ENCODE results near the gene ARF6. TPM values are rescaled to one million over a fixed set of nuclear protein-coding genes. Genes with fewer than 3 reads are reported as not detected.
A peak's percentile ranks its signal among the peaks of the same experiment; 100 is the strongest.

ARF6 gene
- total and polyA plus RNA-seq, 10 of the 15 experiments (the other 5 are each of a cell fraction or from before 2014, with no cell fraction given) = 46.8 to 128 (median 71.9) TPM

GRCh38 chr14:49879646-49880204 lies 13.2 kb upstream of the ARF6 start (continued):
- TF ChIP-seq E4F1 (IDR thresholded peaks at IDR 0.05; ENCODE audit: borderline replicate concordance, partially characterized antibody) = no peak
- no peak for TF ChIP-seq POU2F2 (IDR thresholded peaks at IDR 0.05; ENCODE audit: borderline replicate concordance, low read depth, low read length)
- no peak for TF ChIP-seq IRF5 (IDR thresholded peaks at IDR 0.05; ENCODE audit: borderline replicate concordance)
- no peak for TF ChIP-seq PKNOX1 (IDR thresholded peaks at IDR 0.05)
- TF ChIP-seq EED (IDR thresholded peaks at IDR 0.05; ENCODE audit: low read depth) = no peak
- TF ChIP-seq HDAC2 (IDR thresholded peaks at IDR 0.05) = no peak
- TF ChIP-seq RBBP5 (conservative IDR thresholded peaks at IDR 0.05) = no peak
- TF ChIP-seq ESRRA (IDR thresholded peaks at IDR 0.05; ENCODE audit: low read length) = no peak
- TF ChIP-seq RUNX3 (IDR thresholded peaks at IDR 0.05; ENCODE audit: low read length) = no peak
- TF ChIP-seq SMC3 (IDR thresholded peaks at IDR 0.05; ENCODE audit: borderline replicate concordance, low read length) = peak; percentile 73; the same call in 1 of the 2 replicates
- TF ChIP-seq CEBPZ (IDR thresholded peaks at IDR 0.05; ENCODE audit: low read depth, low read length) = no peak
- 0 out of 2 replicates have a peak, but pooled peaks have one; percentile 35 for TF ChIP-seq TCF12 (IDR thresholded peaks at IDR 0.05; ENCODE audit: low read depth, low read length)
- no peak for TF ChIP-seq RFX5 (IDR thresholded peaks at IDR 0.05; ENCODE audit: low read depth, low read length)
- TF ChIP-seq TAF1 (IDR thresholded peaks at IDR 0.05; ENCODE audit: borderline replicate concordance, low read depth, low read length) = no peak
- TF ChIP-seq ATF2 (IDR thresholded peaks at IDR 0.05; ENCODE audit: low read length) = no peak
- no peak for TF ChIP-seq STAT3 (IDR thresholded peaks at IDR 0.05; ENCODE audit: low read depth, low read length)
- TF ChIP-seq JUNB (IDR thresholded peaks at IDR 0.05) = no peak
- TF ChIP-seq MYB (IDR thresholded peaks at IDR 0.05; ENCODE audit: borderline replicate concordance, low read depth, low read length) = no peak
- TF ChIP-seq RAD51 (IDR thresholded peaks at IDR 0.05) = no peak
- TF ChIP-seq KLF5 (IDR thresholded peaks at IDR 0.05; ENCODE audit: partially characterized antibody) = no peak
- no peak for TF ChIP-seq MYC (IDR thresholded peaks at IDR 0.05; ENCODE audit: insufficient read depth, insufficient read length, insufficient replicate concordance, low read length, severe bottlenecking)
